Memory B cell (primary cell): ENCODE results near the gene MMRN2.

Source experiments
- ATAC-seq: fragments of 150-1000 bp; cut with Tn5 transposase; 2 replicates; pipeline ENCODE4 v1.10.0; 2021; ENCODE audit warnings: low read depth, mild to moderate bottlenecking, moderate library complexity
- DNase-seq, 2 donors: peaks; one replicate each; pipeline ENCODE4 v3.0.0; 2022; ENCODE audit warnings: low spot score in 2 of 2
- H3K27ac Mint-ChIP-seq: one replicate; pipeline ENCODE4 v1.8.0; 2022; ENCODE audit warnings: mild to moderate bottlenecking, moderate library complexity, mixed read lengths
- H3K27me3 Mint-ChIP-seq: one replicate; pipeline ENCODE4 v1.8.0; 2022; ENCODE audit warnings: mixed read lengths
- H3K36me3 Mint-ChIP-seq: one replicate; pipeline ENCODE4 v1.8.0; 2022; ENCODE audit warnings: mild to moderate bottlenecking, mixed read lengths
- H3K4me1 Mint-ChIP-seq: one replicate; pipeline ENCODE4 v1.8.0; 2022; ENCODE audit warnings: mixed read lengths
- H3K4me3 Mint-ChIP-seq: one replicate; pipeline ENCODE4 v1.8.0; 2022; ENCODE audit warnings: mild to moderate bottlenecking, moderate library complexity, mixed read lengths
- H3K9me3 Mint-ChIP-seq: one replicate; pipeline ENCODE4 v1.8.0; 2022; ENCODE audit warnings: mixed read lengths

MMRN2 gene

DNA sequence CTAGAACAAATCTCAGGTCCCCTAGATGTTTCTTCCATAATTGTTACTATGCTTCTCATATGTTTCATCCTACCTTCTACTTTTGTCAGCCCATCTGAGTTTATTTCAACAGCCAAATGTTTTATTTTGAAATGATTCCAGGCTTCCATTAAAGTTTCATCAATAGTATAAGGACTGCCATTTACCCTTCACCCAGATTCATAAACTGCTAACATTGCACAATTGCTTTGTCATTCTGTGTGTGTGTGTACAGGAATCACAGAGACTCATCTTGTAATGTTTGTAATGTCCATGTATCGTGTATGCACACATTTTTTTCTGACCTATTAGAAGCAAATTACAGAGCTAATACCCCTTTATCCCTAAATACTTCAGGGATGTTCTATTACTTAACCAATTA lies 25.5 kb downstream of the MMRN2 start:
- DNase-seq (no peak), ATAC-seq (no peak)
- no peaks in the 10 kb centered on the region for H3K9me3 Mint-ChIP-seq
- no peak overlapping the region for H3K27ac Mint-ChIP-seq
- no peaks in the 10 kb centered on the region for H3K4me1 Mint-ChIP-seq
- peaks cover 3% of the 10 kb centered on the region for H3K36me3 Mint-ChIP-seq
- no peak overlapping the region for H3K4me3 Mint-ChIP-seq
- H3K27me3 Mint-ChIP-seq, result no peaks in the 10 kb centered on the region

GRCh38 chr10:86929468-86930380 lies 27.7 kb downstream of the MMRN2 start:
- Mint-ChIP-seq H3K36me3 (peaks cover 3% of the 10 kb centered on the region), H3K4me3 (no peak overlapping the region), H3K4me1 (no peaks in the 10 kb centered on the region), H3K27ac (no peak overlapping the region), H3K27me3 (no peaks in the 10 kb centered on the region), H3K9me3 (no peaks in the 10 kb centered on the region)
- no peak for ATAC-seq
- no peak for DNase-seq

DNA sequence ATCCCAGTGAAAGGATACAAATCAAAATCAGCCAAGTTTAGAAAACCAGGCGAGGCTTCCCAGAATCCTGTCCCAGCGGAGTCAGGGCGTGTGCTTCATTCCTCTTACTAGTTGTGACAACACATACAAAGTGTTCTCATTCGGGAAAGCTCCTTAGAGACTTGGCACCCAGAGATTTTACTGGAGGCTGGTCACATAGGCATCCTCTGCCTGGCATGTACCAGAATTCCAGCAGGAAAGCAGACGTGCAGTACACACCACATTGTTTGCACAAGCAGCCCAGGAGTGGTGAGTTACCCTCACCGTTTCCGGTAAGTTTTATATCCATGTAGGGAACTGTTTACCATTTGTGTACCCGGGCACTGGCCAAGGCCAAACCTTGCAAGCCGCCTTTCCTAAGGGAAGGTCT lies 34.9 kb downstream of the MMRN2 start:
- H3K9me3 Mint-ChIP-seq, result no peaks in the 10 kb centered on the region
- ATAC-seq, result no peak
- peaks cover 18% of the 10 kb centered on the region for H3K36me3 Mint-ChIP-seq
- no peak for DNase-seq
- H3K4me1 Mint-ChIP-seq, result no peaks in the 10 kb centered on the region
- H3K27me3 Mint-ChIP-seq, result no peaks in the 10 kb centered on the region
- H3K27ac Mint-ChIP-seq, result no peak overlapping the region
- H3K4me3 Mint-ChIP-seq, result no peak overlapping the region

GRCh38 chr10:86918022-86918471 lies 39.4 kb downstream of the MMRN2 start:
- no peak overlapping the region for H3K27ac Mint-ChIP-seq
- H3K36me3 Mint-ChIP-seq, result peaks cover 20% of the 10 kb centered on the region
- no peaks in the 10 kb centered on the region for H3K9me3 Mint-ChIP-seq
- H3K27me3 Mint-ChIP-seq, result no peaks in the 10 kb centered on the region
- H3K4me3 Mint-ChIP-seq, result no peak overlapping the region
- no peak for ATAC-seq
- no peak for DNase-seq
- H3K4me1 Mint-ChIP-seq, result no peaks in the 10 kb centered on the region

GRCh38 chr10:86914734-86915133 lies 42.7 kb downstream of the MMRN2 start:
- Mint-ChIP-seq H3K27me3 (no peaks in the 10 kb centered on the region), H3K36me3 (peaks cover 11% of the 10 kb centered on the region), H3K27ac (no peak overlapping the region), H3K4me1 (no peaks in the 10 kb centered on the region), H3K4me3 (no peak overlapping the region), H3K9me3 (no peaks in the 10 kb centered on the region)
- DNase-seq, result no peak
- no peak for ATAC-seq

GRCh38 chr10:86905429-86905828 lies 52.0 kb downstream of the MMRN2 start:
- no peaks in the 10 kb centered on the region for H3K4me1 Mint-ChIP-seq
- no peak for DNase-seq
- H3K4me3 Mint-ChIP-seq, result no peak overlapping the region
- no peak for ATAC-seq
- H3K36me3 Mint-ChIP-seq, result peaks cover 30% of the 10 kb centered on the region
- no peaks in the 10 kb centered on the region for H3K27me3 Mint-ChIP-seq
- H3K27ac Mint-ChIP-seq, result no peak overlapping the region
- peaks cover 7% of the 10 kb centered on the region for H3K9me3 Mint-ChIP-seq

DNA sequence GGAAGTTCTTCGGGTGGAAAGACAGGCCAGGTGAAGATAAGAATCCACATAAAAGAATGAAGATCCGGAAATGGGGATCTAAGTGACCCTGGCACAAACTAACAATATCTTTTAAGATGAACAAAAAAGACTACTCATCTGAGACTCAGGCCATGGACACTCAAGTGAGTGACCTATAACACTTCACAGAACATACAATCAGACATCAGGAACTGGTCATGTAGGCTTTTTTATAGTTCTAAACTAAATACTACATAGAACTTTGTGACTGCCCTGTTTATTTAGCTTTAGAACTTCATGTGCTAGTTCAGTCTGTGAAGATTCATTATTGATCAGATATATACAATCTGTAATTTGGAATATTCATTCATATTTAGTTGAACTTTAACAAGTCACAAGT lies 52.8 kb downstream of the MMRN2 start:
- Mint-ChIP-seq H3K27me3 (no peaks in the 10 kb centered on the region), H3K27ac (no peak overlapping the region), H3K9me3 (peaks cover 7% of the 10 kb centered on the region), H3K4me1 (peaks cover 2% of the 10 kb centered on the region), H3K36me3 (peaks cover 30% of the 10 kb centered on the region), H3K4me3 (no peak overlapping the region)
- no peak for ATAC-seq
- DNase-seq, result no peak

DNA sequence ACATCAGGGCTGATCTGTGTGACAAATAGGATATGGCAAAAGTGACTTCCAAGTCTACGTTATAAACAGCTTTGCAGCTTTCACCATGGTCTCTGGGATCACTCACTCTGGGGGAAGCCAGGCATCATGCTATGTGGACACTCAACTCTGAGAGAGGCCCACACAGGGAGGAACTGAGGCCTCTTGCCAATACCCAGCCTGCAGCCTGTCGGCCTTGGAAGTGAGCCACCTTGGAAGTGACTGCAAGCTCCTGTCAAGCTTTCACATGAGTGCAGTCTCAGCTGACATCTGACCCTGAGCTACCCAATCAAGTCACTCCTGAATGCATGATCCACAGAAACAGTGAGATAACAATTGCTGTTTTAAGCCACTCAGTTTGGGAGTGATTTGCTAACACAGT lies 56.5 kb downstream of the MMRN2 start:
- peaks cover 3% of the 10 kb centered on the region for H3K4me1 Mint-ChIP-seq
- H3K36me3 Mint-ChIP-seq, result peaks cover 20% of the 10 kb centered on the region
- peaks cover 1% of the 10 kb centered on the region for H3K9me3 Mint-ChIP-seq
- no peaks in the 10 kb centered on the region for H3K27me3 Mint-ChIP-seq
- no peak overlapping the region for H3K27ac Mint-ChIP-seq
- ATAC-seq (no peak), DNase-seq (no peak)
- H3K4me3 Mint-ChIP-seq, result no peak overlapping the region

DNA sequence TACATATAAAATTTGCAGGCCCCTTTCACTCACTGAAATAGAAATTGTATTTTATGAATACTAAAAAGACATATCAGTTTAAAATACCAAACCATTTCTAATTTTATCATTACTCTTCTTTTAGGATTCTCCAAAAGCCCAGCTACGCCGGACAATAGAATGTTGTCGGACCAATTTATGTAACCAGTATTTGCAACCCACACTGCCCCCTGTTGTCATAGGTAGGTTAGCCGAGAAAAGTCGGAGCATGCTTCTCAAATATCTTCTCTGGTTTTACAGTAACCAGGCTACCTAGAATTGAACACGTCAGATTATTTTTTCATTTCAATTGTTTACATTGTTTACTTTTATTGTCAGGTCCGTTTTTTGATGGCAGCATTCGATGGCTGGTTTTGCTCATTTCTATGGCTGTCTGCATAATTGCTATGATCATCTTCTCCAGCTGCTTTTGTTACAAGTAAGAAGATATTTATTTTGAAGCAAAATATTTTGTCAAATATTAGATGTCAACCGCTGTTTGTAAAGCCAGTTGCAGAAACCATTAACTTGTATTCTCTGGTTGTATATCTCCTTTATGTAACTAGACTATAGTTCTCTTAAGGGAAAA lies 57.6 kb downstream of the MMRN2 start:
- H3K27me3 Mint-ChIP-seq, result no peaks in the 10 kb centered on the region
- H3K4me3 Mint-ChIP-seq, result no peak overlapping the region
- DNase-seq (peak; percentile 33 to 39), ATAC-seq (peak; percentile 59)
- no peak overlapping the region for H3K27ac Mint-ChIP-seq
- H3K36me3 Mint-ChIP-seq, result peaks cover 12% of the 10 kb centered on the region
- peaks cover 3% of the 10 kb centered on the region for H3K4me1 Mint-ChIP-seq
- no peaks in the 10 kb centered on the region for H3K9me3 Mint-ChIP-seq

DNA sequence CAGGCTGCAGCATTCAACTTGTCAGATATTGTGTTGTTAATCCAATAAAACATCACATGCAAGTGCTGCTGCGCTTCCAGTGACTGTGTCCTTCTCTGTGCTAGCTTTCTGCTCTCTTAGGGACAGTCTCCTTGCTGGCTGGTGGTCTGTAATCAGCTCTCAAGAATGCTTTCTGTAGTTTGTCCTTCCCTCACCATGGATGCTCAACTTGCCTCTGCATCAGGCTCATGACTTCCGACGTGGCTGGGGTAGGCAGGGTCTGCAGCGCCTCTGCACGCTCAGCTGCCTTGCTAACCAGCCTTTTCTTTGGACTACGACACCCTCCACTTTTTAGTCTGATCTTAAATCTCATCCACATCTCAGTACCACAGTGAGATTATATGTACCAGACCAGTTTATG lies 58.3 kb downstream of the MMRN2 start:
- Mint-ChIP-seq H3K4me1 (peaks cover 3% of the 10 kb centered on the region), H3K36me3 (peaks cover 9% of the 10 kb centered on the region), H3K27ac (no peak overlapping the region), H3K27me3 (no peaks in the 10 kb centered on the region), H3K9me3 (no peaks in the 10 kb centered on the region), H3K4me3 (no peak overlapping the region)
- DNase-seq (no peak), ATAC-seq (no peak)

- Mint-ChIP-seq H3K27ac (no peak overlapping the region), H3K27me3 (no peaks in the 10 kb centered on the region), H3K4me3 (no peak overlapping the region), H3K9me3 (no peaks in the 10 kb centered on the region), H3K36me3 (peaks cover 8% of the 10 kb centered on the region), H3K4me1 (peaks cover 3% of the 10 kb centered on the region)
- DNase-seq (no peak), ATAC-seq (no peak)
These were observed 58.9 kb downstream of the MMRN2 start for GRCh38 chr10:86898511-86898910.

- H3K27ac Mint-ChIP-seq, result no peak overlapping the region
- peaks cover 8% of the 10 kb centered on the region for H3K36me3 Mint-ChIP-seq
- no peaks in the 10 kb centered on the region for H3K27me3 Mint-ChIP-seq
- DNase-seq (no peak), ATAC-seq (no peak)
- no peaks in the 10 kb centered on the region for H3K9me3 Mint-ChIP-seq
- H3K4me1 Mint-ChIP-seq, result peaks cover 8% of the 10 kb centered on the region
- H3K4me3 Mint-ChIP-seq, result no peak overlapping the region
These were observed 67.4 kb downstream of the MMRN2 start for GRCh38 chr10:86889997-86890396.

GRCh38 chr10:86888585-86889381 lies 68.6 kb downstream of the MMRN2 start:
- Mint-ChIP-seq H3K36me3 (peaks cover 8% of the 10 kb centered on the region), H3K9me3 (no peaks in the 10 kb centered on the region), H3K27ac (no peak overlapping the region), H3K4me1 (peaks cover 8% of the 10 kb centered on the region), H3K4me3 (no peak overlapping the region), H3K27me3 (no peaks in the 10 kb centered on the region)
- DNase-seq (peak in 1 of 2 donors; percentile 43), ATAC-seq (peak; percentile 98)
